ENCODE measurements around the gene MYOT. TPM values are rescaled to one million over a fixed set of nuclear protein-coding genes. Genes with fewer than 3 reads are reported as not detected.
"Not testable (repeated sequence)": the region's sequence is repeated elsewhere in the genome, so short reads cannot be mapped to it uniquely, and the experiment has no call there.

The MYOT gene
- total RNA-seq, 1 donor from 2014 or later = 29.6 TPM

DNA sequence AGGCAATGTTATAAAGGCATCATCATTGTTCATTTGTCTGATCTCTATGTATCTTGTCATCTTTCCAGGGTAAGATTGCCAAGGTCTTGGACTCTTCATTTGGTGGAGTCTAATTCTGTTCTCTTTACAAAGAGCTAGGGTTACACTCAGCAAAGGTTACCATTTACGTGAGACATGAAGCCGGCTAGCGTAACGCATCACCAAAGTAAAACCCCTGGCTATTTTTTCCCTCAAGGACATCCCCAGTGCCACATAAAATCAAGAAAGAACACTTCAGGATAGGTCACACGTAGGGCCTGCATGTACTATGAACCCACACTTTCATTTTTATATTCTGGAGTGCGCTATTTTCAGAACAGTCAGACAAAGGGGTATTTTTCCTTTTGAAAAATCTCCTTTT lies 20.0 kb upstream of the MYOT start:
- Histone ChIP-seq H3K4me1 (peaks cover 51% of the 10 kb centered on the region), H3K27ac (replicated peaks) (peak overlapping the region; percentile 81), H3K36me3 (peaks cover 26% of the 10 kb centered on the region), H3K4me3 (peak overlapping the region; percentile 30), H3K9me3 (replicated peaks) (peaks cover under 1% of the 10 kb centered on the region), H3K27me3 (ENCODE audit: low read depth) (no peaks in the 10 kb centered on the region)
- intact Hi-C loops (cut with micrococcal nuclease) = no loop called here
- TF ChIP-seq, protein P1, sequence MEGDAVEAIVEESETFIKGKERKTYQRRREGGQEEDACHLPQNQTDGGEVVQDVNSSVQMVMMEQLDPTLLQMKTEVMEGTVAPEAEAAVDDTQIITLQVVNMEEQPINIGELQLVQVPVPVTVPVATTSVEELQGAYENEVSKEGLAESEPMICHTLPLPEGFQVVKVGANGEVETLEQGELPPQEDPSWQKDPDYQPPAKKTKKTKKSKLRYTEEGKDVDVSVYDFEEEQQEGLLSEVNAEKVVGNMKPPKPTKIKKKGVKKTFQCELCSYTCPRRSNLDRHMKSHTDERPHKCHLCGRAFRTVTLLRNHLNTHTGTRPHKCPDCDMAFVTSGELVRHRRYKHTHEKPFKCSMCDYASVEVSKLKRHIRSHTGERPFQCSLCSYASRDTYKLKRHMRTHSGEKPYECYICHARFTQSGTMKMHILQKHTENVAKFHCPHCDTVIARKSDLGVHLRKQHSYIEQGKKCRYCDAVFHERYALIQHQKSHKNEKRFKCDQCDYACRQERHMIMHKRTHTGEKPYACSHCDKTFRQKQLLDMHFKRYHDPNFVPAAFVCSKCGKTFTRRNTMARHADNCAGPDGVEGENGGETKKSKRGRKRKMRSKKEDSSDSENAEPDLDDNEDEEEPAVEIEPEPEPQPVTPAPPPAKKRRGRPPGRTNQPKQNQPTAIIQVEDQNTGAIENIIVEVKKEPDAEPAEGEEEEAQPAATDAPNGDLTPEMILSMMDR (IDR thresholded peaks at IDR 0.05; ENCODE audit: borderline replicate concordance) = no peak
- no peak for DNase-seq

DNA sequence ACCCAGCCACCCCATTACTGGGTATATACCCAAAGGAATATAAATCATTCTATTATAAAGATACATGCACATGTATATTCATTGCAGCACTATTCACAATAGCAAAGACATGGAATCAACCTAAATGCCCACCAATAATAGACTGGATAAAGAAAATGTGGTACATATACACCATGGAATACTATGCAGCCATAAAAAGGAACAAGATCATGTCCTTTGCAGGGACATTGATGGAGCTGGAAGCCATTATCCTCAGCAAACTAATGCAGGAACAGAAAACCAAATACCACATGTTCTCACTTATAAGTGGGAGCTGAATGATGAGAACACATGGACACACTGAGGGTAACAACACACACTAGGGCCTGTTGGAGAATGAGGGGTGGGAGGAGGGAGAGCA lies 14.5 kb upstream of the MYOT start:
- Histone ChIP-seq H3K36me3 (peaks cover 17% of the 10 kb centered on the region), H3K4me1 (peaks cover 35% of the 10 kb centered on the region)
- H3K9me3 ChIP-seq (replicated peaks); intact Hi-C loops (cut with micrococcal nuclease); DNase-seq; H3K27me3 ChIP-seq (ENCODE audit: low read depth); H3K27ac ChIP-seq (replicated peaks); H3K4me3 ChIP-seq: not testable (repeated sequence)

DNA sequence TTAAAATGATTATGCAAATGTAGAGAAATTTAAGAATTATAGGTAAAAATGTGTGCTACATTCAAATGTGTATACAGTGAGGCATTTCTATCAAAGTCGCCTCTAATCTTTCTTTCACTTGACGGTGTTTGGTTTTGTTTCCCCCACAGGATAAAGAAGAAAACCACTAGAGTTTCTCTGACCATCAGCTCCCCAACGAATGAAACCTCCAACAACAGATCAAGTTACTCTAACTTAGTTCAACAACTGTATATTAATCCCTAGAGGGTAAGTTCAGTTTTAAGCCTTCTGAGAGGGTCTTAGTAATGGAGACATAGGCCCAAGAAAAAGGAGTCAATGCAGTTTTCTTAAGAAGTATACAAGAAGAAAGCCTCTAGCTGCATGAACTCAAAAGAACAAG lies 11.5 kb upstream of the MYOT start:
- Histone ChIP-seq H3K9me3 (replicated peaks) (peaks cover 8% of the 10 kb centered on the region), H3K4me1 (peaks cover 35% of the 10 kb centered on the region), H3K27ac (replicated peaks) (peak overlapping the region; percentile 66), H3K36me3 (peaks cover 17% of the 10 kb centered on the region), H3K4me3 (no peak overlapping the region), H3K27me3 (ENCODE audit: low read depth) (no peaks in the 10 kb centered on the region)
- TF ChIP-seq, protein P1 (IDR thresholded peaks at IDR 0.05; ENCODE audit: borderline replicate concordance) = no peak
- DNase-seq = no peak
- intact Hi-C loops (cut with micrococcal nuclease) = no loop called here

DNA sequence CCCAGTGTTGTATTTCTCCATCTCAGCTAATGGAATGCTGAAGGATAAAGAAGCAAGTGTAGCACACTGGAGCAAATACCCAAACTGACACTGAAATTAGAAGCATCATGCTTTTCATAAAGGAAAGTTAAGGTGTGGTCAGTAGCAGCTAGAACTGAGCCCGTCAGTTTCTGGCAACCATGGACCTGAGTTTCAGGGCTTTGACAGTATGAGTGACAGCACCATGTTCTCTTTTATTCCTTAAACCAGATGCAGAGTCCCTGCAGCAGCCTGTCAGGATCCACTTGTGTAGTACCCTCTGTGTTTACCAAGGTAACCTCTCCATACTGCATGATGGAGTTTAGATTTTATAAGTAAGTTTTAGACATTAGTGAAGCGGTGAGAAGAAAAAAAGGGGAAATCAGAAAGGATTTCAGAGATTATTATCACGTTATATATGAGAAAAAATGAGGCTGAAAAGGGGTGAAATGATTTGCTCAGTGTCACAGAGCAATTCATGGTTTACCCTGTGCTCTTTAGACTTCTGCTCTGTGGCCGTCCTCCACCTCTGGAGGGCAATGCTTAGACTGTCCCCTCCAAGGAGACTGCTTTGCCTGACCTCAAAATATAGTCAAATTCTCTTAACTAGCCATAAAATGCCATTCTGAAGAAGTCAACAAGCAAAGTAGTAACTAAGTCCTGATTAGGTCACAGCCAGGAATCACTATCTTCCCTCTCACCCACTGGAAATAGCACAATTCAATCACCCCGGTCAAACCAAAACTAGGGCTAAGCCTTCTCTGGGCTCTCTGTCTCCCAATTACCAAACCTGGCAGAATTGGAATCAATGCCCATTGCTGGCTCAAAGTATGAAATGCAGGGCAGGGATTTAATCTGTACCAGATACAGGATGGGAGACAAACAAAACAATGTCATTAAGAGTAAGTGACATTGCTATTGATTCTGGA lies 10.5 kb upstream of the MYOT start:
- intact Hi-C loops (cut with micrococcal nuclease) = no loop called here
- Histone ChIP-seq H3K9me3 (replicated peaks) (peaks cover 8% of the 10 kb centered on the region), H3K27me3 (ENCODE audit: low read depth) (no peaks in the 10 kb centered on the region), H3K4me3 (peak overlapping the region; percentile 54), H3K36me3 (peaks cover 17% of the 10 kb centered on the region), H3K4me1 (peaks cover 35% of the 10 kb centered on the region), H3K27ac (replicated peaks) (peak overlapping the region; percentile 66)
- TF ChIP-seq, protein P1 (IDR thresholded peaks at IDR 0.05; ENCODE audit: borderline replicate concordance) = no peak
- DNase-seq = no peak

DNA sequence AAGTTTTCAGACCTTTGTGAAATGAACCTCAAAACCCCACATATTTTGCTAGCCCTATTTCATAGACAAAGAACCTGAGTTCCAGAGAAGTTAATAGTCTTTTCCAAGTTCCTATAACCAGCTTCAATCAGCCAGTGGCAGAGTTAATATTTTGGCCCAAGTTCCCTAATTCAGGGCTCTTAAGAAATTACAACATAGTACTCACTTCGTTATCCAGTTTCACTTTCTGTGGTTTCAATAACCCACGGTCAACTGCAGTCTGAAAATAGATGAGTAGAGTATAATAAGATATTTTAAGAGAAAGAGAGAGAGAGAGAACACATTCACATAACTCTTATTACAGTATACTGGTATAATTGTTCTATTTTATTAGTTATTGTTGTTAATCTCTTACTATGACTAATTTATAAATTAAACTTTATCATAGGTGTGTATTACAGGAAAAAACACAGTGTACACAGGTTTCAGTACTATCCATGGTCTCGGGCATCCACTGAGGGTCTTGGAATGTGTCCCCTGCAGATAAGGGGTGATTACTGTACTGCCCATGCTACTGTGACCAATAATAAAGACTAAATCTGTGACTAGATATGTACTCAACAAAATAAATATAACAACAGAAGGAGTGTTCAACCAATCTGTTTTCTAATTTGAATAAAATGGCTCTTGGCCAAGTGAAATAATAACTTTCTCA lies 9.3 kb upstream of the MYOT start:
- TF ChIP-seq, protein P1 (IDR thresholded peaks at IDR 0.05; ENCODE audit: borderline replicate concordance) = no peak
- no peak for DNase-seq
- intact Hi-C loops (cut with micrococcal nuclease) = no loop called here
- H3K4me3 ChIP-seq = peak overlapping the region; percentile 54
- peaks cover 9% of the 10 kb centered on the region for H3K36me3 ChIP-seq
- peak overlapping the region; percentile 66 for H3K27ac ChIP-seq (replicated peaks)
- H3K4me1 ChIP-seq = peaks cover 35% of the 10 kb centered on the region
- no peaks in the 10 kb centered on the region for H3K27me3 ChIP-seq (ENCODE audit: low read depth)
- H3K9me3 ChIP-seq (replicated peaks) = peaks cover under 1% of the 10 kb centered on the region

Measured in left ventricle myocardium inferior (tissue), 1 donor.